ENCODE results near the gene CLCF1.
A peak's percentile ranks its signal among the peaks of the same experiment; 100 is the strongest.

CLCF1 gene

GRCh38 chr11:67332081-67332691 lies 41.2 kb downstream of the CLCF1 start:
- H3K27ac ChIP-seq: no peak overlapping the region
- TF ChIP-seq CTCF (conservative IDR thresholded peaks at IDR 0.05): no peak

GRCh38 chr11:67323526-67323925 lies 49.9 kb downstream of the CLCF1 start:
- no peak for TF ChIP-seq CTCF (conservative IDR thresholded peaks at IDR 0.05)
- no peak overlapping the region for H3K27ac ChIP-seq

GRCh38 chr11:67322049-67322448 lies 51.3 kb downstream of the CLCF1 start:
- no peak for TF ChIP-seq CTCF (conservative IDR thresholded peaks at IDR 0.05)
- no peak overlapping the region for H3K27ac ChIP-seq

GRCh38 chr11:67321313-67321871 lies 52.0 kb downstream of the CLCF1 start:
- no peak for TF ChIP-seq CTCF (conservative IDR thresholded peaks at IDR 0.05)
- H3K27ac ChIP-seq: no peak overlapping the region

- H3K27ac ChIP-seq: no peak overlapping the region
- no peak for TF ChIP-seq CTCF (conservative IDR thresholded peaks at IDR 0.05)
Measured at GRCh38 chr11:67320691-67321090, 52.7 kb downstream of the CLCF1 start.

- H3K27ac ChIP-seq: no peak overlapping the region
- no peak for TF ChIP-seq CTCF (conservative IDR thresholded peaks at IDR 0.05)
Measured at GRCh38 chr11:67320011-67320410, 53.4 kb downstream of the CLCF1 start.

GRCh38 chr11:67318876-67319275 lies 54.5 kb downstream of the CLCF1 start:
- peak overlapping the region; percentile 95; the same call in 1 of the 2 replicates for H3K27ac ChIP-seq

- H3K27ac ChIP-seq: peak overlapping the region; percentile 95
Measured at GRCh38 chr11:67317888-67318555, 55.4 kb downstream of the CLCF1 start.

More at GRCh38 chr11:67317888-67318555, 55.4 kb downstream of the CLCF1 start:
- no peak; the same call in 1 of the 2 replicates for TF ChIP-seq CTCF (conservative IDR thresholded peaks at IDR 0.05)

Data from VCaP (cell line).